ENCODE measurements around the gene PTCD1. TPM values are rescaled to one million over a fixed set of nuclear protein-coding genes. Genes with fewer than 3 reads are reported as not detected.

Gene PTCD1
- total and polyA plus RNA-seq, 2 experiments from 2014 or later: 12.2 to 13.4 TPM

GRCh38 chr7:99473315-99473596 is 34.7 kb upstream of the PTCD1 start:
- peak overlapping the region; percentile 96 for H3K4me2 ChIP-seq
- H3K27me3 ChIP-seq (ENCODE audit: insufficient read depth): no peaks in the 10 kb centered on the region
- ATAC-seq (peak; percentile 12), DNase-seq (ENCODE audit: low spot score) (peak; percentile 67)
- peaks cover 54% of the 10 kb centered on the region for H3K79me2 ChIP-seq (replicated peaks; ENCODE audit: insufficient read depth)
- peak overlapping the region; percentile 61 for H2AFZ ChIP-seq
- TF ChIP-seq ZNF331 (CRISPR knock-in tag; IDR thresholded peaks at IDR 0.05; ENCODE audit: low read depth) (no peak), NANOG (IDR thresholded peaks at IDR 0.05; ENCODE audit: borderline replicate concordance) (no peak), CREB1 (CRISPR knock-in tag; IDR thresholded peaks at IDR 0.05; ENCODE audit: low read depth) (no peak), REST (IDR thresholded peaks at IDR 0.05; ENCODE audit: unreplicated experiment) (no peak), POLR2AphosphoS5 (IDR thresholded peaks at IDR 0.05; ENCODE audit: low read depth) (no peak), ZNF462 (CRISPR knock-in tag; IDR thresholded peaks at IDR 0.05) (no peak), EZH2 (IDR thresholded peaks at IDR 0.05; ENCODE audit: low read depth, unreplicated experiment) (no peak), EZH2phosphoT487 (IDR thresholded peaks at IDR 0.05; ENCODE audit: unreplicated experiment) (no peak), JUNB (IDR thresholded peaks at IDR 0.05; ENCODE audit: unreplicated experiment) (no peak)
- peaks cover 8% of the 10 kb centered on the region for H3K36me3 Mint-ChIP-seq (ENCODE audit: low read depth)
- H3K4me3 Mint-ChIP-seq: peak overlapping the region; percentile 97
- H3F3A ChIP-seq (replicated peaks; ENCODE audit: low read depth): 0 out of 2 replicates have a peak, but pooled peaks cover 10% of the 10 kb centered on the region
- H3K4me3 ChIP-seq: peak overlapping the region; percentile 95
- peak overlapping the region; percentile 86 for H3K27ac ChIP-seq (ENCODE audit: low read depth)
- H3K36me3 ChIP-seq (ENCODE audit: insufficient read depth): no peaks in the 10 kb centered on the region
- peaks cover 9% of the 10 kb centered on the region; the same call in 2 of the 3 replicates for H3K4me1 Mint-ChIP-seq
- peaks cover 16% of the 10 kb centered on the region for H3K27me3 Mint-ChIP-seq (ENCODE audit: insufficient read depth, low read depth, poor library complexity)
- peaks cover 10% of the 10 kb centered on the region for H4K20me1 ChIP-seq (replicated peaks; ENCODE audit: insufficient read depth)
- H3K9me3 Mint-ChIP-seq: peaks cover 2% of the 10 kb centered on the region; the same call in 1 of the 3 replicates
- H3K4me1 ChIP-seq (ENCODE audit: insufficient read depth): peaks cover 13% of the 10 kb centered on the region
- H3K9me2 ChIP-seq (ENCODE audit: insufficient read depth): no peaks in the 10 kb centered on the region
- peak overlapping the region; percentile 97 for H3K27ac Mint-ChIP-seq

All from GM23338 (cell line).